Retinal pigment epithelial cell (primary cell): ENCODE measurements around the gene PML.

Experiments used
- DNase-seq: peaks from one replicate; pipeline ENCODE4 v3.0.0-alpha.2; 2010; ENCODE audit warnings: low read depth
- H3K4me3 ChIP-seq: 2 replicates; pipeline ENCODE4 v1.5.1; 2011; ENCODE audit warnings: mild to moderate bottlenecking, low read length, control low read depth, moderate library complexity
- TF ChIP-seq, protein P1 (sequence below): conservative IDR thresholded peaks from 2 replicates; pipeline ENCODE4 v1.5.1; 2011; ENCODE audit warnings: low read depth, low read length, control low read depth, inconsistent platforms

The PML gene

DNA sequence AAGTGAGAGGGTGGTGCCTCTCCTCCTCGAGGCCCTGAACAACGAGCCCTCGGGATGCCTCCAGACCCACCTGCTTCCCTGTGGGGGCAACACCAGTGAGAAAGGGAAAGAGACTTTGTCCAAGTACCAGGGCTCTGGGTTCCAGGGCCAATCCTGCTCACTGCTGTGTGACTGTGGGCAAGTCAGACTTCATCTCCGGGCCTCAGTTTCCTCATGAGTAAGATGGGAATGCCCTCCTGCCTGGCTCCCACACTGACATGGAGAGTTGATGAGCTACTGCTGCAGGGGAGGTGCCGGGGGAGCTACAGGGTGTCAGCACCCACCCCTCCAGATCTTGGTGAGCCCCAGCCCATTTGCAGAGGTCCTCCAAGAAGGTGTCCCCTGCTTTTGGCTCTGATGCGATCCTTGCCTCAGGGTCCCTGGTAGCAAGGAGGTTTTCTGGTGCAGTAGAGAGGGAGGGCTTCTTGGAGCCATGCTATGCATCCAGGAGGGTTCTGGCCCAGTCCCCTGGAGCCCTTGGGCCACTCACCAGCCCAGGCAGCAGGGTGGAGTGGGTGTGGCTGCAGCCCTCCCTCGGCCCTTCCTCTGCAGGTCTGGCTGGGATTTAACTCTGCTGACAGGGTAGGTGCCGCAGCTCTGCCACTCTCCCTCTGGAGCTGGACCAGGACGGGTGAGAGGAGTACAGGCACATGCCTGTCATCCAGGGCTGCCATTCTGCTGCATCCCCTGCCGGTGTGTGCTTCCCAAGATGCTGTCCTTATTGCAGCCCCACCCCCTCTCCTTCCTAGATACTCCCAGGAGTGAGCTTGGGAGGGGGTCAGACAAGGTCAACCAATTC is 41.4 kb upstream of the PML start:
- H3K4me3 ChIP-seq: no peak overlapping the region
- TF ChIP-seq, protein P1, sequence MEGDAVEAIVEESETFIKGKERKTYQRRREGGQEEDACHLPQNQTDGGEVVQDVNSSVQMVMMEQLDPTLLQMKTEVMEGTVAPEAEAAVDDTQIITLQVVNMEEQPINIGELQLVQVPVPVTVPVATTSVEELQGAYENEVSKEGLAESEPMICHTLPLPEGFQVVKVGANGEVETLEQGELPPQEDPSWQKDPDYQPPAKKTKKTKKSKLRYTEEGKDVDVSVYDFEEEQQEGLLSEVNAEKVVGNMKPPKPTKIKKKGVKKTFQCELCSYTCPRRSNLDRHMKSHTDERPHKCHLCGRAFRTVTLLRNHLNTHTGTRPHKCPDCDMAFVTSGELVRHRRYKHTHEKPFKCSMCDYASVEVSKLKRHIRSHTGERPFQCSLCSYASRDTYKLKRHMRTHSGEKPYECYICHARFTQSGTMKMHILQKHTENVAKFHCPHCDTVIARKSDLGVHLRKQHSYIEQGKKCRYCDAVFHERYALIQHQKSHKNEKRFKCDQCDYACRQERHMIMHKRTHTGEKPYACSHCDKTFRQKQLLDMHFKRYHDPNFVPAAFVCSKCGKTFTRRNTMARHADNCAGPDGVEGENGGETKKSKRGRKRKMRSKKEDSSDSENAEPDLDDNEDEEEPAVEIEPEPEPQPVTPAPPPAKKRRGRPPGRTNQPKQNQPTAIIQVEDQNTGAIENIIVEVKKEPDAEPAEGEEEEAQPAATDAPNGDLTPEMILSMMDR: no peak
- no peak for DNase-seq

DNA sequence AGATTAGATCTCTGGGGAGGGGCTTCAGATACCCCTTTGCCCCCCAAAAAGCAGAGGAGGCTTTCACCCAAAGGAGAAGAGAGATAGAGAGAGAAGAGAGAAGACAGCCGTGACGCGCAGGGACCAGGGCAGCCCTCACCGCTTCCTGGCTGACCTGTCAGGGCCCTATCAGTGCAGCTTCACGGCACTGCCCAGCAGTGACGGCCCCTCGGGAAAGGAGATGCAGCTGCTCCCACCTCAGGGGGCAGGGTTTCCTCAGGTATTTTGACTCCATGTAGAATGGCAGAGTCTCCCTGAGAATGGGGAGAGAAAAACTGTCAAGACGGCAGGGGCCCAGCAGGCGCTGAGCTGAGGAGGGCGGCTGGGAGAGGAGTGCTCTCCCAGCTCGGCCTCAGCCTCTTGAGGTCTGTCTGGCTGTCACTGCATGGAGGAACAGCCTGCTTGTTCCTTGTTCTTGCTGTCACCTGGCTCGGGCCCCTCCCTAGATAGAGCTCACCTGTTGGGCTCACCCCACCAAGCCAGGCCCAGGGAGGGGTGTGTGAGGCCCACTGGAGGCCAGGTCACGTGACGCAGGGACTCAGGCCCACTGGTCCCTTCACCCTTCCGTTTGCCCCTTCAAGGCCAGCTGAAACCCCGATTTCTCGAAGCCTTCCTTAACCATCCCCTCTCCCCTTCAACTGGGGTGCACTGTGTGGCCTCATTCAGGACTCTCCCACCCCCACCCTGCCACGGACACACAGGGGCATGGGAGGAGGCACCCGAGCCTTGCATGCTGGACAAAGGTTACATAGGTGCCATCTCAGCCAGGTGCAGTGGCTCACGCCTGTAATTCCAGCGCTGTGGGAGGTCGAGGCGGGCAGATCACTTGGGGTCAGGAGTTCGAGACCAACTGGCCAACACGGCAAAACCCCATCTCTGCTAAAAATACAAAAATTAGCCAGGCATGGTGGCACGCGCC is 40.0 kb upstream of the PML start:
- no peak for DNase-seq
- TF ChIP-seq, protein P1: no peak
- H3K4me3 ChIP-seq: no peak overlapping the region

DNA sequence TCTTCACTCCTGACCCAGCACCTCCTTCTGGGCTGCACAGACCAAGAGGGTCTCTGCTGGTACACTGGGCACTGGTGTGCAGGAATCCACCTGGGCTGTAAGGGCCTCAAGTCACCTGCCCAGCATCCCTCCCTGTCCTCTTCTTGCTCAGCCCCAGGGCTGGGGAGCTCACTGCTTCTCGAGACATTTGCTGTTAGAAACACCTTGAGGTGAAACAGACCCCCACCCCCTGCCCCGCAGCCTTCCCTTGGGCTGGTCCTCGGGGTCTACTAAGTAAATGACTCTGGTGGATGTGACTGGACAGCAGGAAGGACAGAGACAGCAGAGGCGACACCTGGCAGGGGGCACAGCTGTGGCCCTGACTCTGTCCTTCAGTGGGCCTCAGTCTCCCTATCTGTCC is 39.2 kb upstream of the PML start:
- TF ChIP-seq, protein P1: no peak
- no peak for DNase-seq
- no peak overlapping the region for H3K4me3 ChIP-seq

DNA sequence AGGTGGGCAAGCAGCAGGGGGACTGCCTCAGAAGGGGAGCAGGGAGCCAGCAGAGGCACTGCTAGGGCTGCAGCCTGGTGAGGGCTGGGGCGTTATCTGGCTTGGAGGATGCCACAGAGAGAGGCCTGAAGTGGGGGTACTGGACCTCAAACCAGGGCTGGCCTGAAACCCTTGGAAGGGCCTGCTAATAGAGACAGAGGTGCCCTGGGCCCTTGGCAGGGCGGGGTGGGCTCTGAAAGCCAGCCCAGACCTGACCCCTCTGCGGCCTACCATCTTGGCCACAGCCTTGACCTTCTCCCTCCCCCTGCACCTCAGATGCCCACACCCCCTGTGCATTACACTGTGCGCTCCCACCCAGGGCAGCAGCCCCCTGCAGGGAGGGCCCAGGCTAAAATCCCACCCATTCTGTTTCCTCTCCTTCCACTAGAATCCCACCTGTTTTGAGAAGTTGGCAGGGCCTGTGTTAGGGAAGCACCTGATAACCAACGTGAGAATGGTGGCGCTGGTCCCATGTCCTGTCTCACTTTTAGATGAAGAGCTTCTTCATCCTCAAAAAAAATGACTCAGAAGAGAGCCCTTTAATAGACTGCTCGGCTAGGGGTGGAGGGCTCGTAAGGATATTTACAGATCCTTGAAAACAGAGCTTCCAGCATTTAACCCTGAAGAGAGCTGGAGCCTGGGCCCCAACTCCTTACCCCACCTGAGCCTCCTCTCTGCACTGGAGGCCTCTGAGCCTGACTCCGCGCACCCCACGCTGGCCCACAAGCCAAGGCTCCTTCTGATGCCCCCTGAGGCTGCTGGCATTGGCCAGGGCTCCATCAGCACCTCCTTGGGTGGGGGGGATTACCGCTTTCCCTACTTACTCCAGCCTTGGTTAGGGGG is 38.4 kb upstream of the PML start:
- TF ChIP-seq, protein P1: no peak
- no peak for DNase-seq
- H3K4me3 ChIP-seq: no peak overlapping the region

DNA sequence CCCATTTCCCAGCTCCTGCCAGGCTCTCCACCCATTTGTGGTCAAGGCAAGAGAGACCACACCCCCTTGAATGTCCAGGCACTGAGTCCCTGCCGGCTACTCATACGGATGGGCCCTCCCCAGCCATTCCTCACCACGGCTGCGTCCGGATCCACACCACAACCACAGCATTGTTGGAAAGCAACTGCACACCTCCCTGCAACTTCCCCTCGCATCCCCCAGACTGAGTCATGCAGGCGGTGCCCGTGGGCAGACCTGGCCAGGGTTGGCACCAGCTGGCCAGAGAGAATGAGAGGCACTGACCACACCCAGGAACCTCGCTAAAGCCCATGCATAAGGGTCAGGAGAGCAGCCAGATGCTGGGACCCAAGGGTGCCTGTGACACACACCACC is 37.8 kb upstream of the PML start:
- TF ChIP-seq, protein P1: no peak
- peak; percentile 66 for DNase-seq

DNA sequence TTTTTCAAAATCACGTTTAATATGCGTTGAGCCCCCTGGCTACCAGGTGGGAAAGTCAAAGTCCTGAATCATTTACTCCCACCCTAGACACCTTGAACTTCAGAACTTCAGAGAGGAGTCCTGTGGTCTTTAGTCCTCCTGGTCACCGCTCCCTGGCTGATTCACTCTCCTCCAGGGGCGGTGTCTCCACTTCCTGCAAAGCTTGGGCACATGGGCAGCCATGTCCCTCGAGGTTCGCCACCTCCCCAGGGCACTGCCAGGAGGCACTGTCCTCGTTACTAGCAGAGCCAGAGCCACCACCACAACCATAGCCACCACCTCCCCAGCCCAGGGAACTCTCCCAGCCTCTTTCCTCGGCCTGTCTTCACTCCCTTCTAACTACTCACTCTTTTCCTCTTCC is 37.2 kb upstream of the PML start:
- TF ChIP-seq, protein P1: no peak
- no peak overlapping the region for H3K4me3 ChIP-seq
- no peak for DNase-seq

More for the DNA sequence above, 37.8 kb upstream of the PML start:
- H3K4me3 ChIP-seq: no peak overlapping the region
